Lung (tissue), 12 donors: ENCODE measurements around the gene RANBP17. TPM values are rescaled to one million over a fixed set of nuclear protein-coding genes. Genes with fewer than 3 reads are reported as not detected.

Source experiments
- ATAC-seq: fragments of 200-7000 bp; cut with Tn5 transposase; one replicate; pipeline ENCODE4 v1.9.1; 2020; ENCODE audit warnings: moderate number of reproducible peaks; ENCODE audit not compliant: insufficient read depth, low FRiP score
- DNase-seq, 3 donors: peaks; one replicate each; pipeline ENCODE4 v3.0.0-alpha.2; 2013 to 2017
- H3K27ac ChIP-seq, 2 donors: one replicate each; pipeline ENCODE4 v1.5.1; 2013; ENCODE audit warnings: mild to moderate bottlenecking in 2 of 2, moderate library complexity in 2 of 2, control low read depth in 1 of 2, inconsistent platforms in 1 of 2, low read depth in 1 of 2, low read length in 1 of 2
- H3K27me3 ChIP-seq, 3 donors: one replicate each; pipeline ENCODE4 v1.5.1; 2013; ENCODE audit warnings: low read length in 2 of 3; ENCODE audit not compliant: control insufficient read depth in 3 of 3, insufficient read depth in 3 of 3
- H3K36me3 ChIP-seq, 4 donors: one replicate each; pipeline ENCODE4 v1.5.1; 2013; ENCODE audit warnings: low read length in 4 of 4, mild to moderate bottlenecking in 1 of 4, moderate library complexity in 1 of 4; ENCODE audit not compliant: control insufficient read depth in 4 of 4, insufficient read depth in 4 of 4
- H3K4me1 ChIP-seq, 5 donors: one replicate each; pipeline ENCODE4 v1.5.1; 2013; ENCODE audit warnings: low read length in 5 of 5, mild to moderate bottlenecking in 2 of 5, moderate library complexity in 1 of 5; ENCODE audit not compliant: control insufficient read depth in 5 of 5, insufficient read depth in 5 of 5
- H3K4me3 ChIP-seq: one replicate; pipeline ENCODE4 v1.5.1; 2013; ENCODE audit warnings: mild to moderate bottlenecking, control low read depth, moderate library complexity
- H3K9ac ChIP-seq, 2 donors: one replicate each; pipeline ENCODE4 v1.5.1; 2013; ENCODE audit warnings: low read length in 2 of 2, control low read depth in 1 of 2; ENCODE audit not compliant: insufficient read depth in 1 of 2
- H3K9me3 ChIP-seq, 4 donors: one replicate each; pipeline ENCODE4 v1.5.1; 2013; ENCODE audit warnings: low read length in 3 of 4, mild to moderate bottlenecking in 1 of 4, moderate library complexity in 1 of 4; ENCODE audit not compliant: control insufficient read depth in 4 of 4, insufficient read depth in 3 of 4
- CTCF ChIP-seq: IDR thresholded peaks from 2 replicates; pipeline ENCODE4 v1.5.1; 2012; ENCODE audit warnings: mild to moderate bottlenecking; ENCODE audit errors: control extremely low read depth, extremely low read depth
- WGBS, 2 donors: extraction: QIAGEN DNeasy Blood & Tissue Kit; methylation state at CpG; one replicate each; pipeline ENCODE4 v1.1.7; 2013; 5-methylcytosine and 5-hydroxymethylcytosine counted together
- polyA plus RNA-seq, 2 donors: library from polyadenylated mRNA; stranded (reverse); fragments of 200-250 nt; gene quantifications; one replicate each; pipeline ENCODE4 v1.2.1, GENCODE V29; 2013
- total RNA-seq, 2 donors: library from RNA; depleted of rRNA in 1 of 2; stranded (reverse); fragments of >200 nt in 1 of 2; gene quantifications; one replicate each; pipeline ENCODE4 v1.2.1, GENCODE V29; 2014 to 2021
- donor health status: control.
- donor health status: control.
- donor health status: Bipolar disorder and iron deficiency.
- donor health status: healthy.
- donor health status: DM: yes; HTN: yes; CAD: no.

Gene RANBP17
- total and polyA plus RNA-seq, 4 donors = 1.8 to 130 (median 11.0) TPM

- WGBS, 2 donors = 88 to 90% methylated on average over 4 of the region's 4 CpGs
- no peak for ATAC-seq
- peaks cover 0 to 4% (median 2%) of the 10 kb centered on the region in 4 donors for H3K36me3 ChIP-seq
Observed at GRCh38 chr5:171188016-171188415, 326.2 kb downstream of the RANBP17 start.

DNA sequence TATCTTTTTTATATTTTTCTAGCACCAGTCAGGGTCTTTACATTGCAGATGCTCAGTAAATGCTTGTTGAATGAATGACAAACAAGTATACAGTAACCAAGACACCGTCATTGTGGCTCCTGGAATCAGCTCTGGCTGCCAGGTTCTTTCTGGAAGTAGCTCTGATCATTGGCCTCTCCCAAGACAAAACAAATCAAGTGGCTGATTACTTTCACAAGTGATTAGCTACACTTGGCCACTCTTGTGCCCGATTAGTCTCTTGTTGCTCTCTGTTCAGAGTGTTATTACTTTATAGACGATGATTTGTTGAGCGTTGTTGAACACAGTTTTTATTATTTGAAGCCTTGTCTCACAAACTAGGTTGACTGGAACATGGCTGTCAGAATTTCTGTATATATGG lies 327.6 kb downstream of the RANBP17 start:
- Histone ChIP-seq H3K27me3 (no peaks in the 10 kb centered on the region), H3K27ac (no peak overlapping the region), H3K9ac (no peak overlapping the region), H3K36me3 (peaks cover 0 to 4% (median 2%) of the 10 kb centered on the region in 4 donors), H3K9me3 (peaks cover 0 to 1% (median 0%) of the 10 kb centered on the region in 4 donors), H3K4me1 (no peaks in the 10 kb centered on the region), H3K4me3 (no peak overlapping the region)
- no peak for TF ChIP-seq CTCF
- ATAC-seq (no peak), DNase-seq (no peak)
- WGBS, 2 donors = 90 to 92% methylated on average over 4 of the region's 4 CpGs

More at GRCh38 chr5:171188016-171188415, 326.2 kb downstream of the RANBP17 start:
- no peak for TF ChIP-seq CTCF
- Histone ChIP-seq H3K27me3 (no peaks in the 10 kb centered on the region), H3K4me1 (no peaks in the 10 kb centered on the region), H3K27ac (no peak overlapping the region), H3K4me3 (no peak overlapping the region), H3K9me3 (no peaks in the 10 kb centered on the region), H3K9ac (no peak overlapping the region)
- no peak for DNase-seq

- H3K4me1 ChIP-seq = no peaks in the 10 kb centered on the region
- no peak overlapping the region for H3K4me3 ChIP-seq
- DNase-seq = no peak
- H3K36me3 ChIP-seq = peaks cover 0 to 2% (median 0%) of the 10 kb centered on the region in 4 donors
- H3K9me3 ChIP-seq = peaks cover 0 to 1% (median 0%) of the 10 kb centered on the region in 4 donors
- H3K27me3 ChIP-seq = no peaks in the 10 kb centered on the region
- WGBS, 2 donors = 89 to 96% methylated on average over 1 of the region's 1 CpG
- ATAC-seq = no peak
- H3K9ac ChIP-seq = no peak overlapping the region
- no peak for TF ChIP-seq CTCF
- H3K27ac ChIP-seq = no peak overlapping the region
Observed at GRCh38 chr5:171192111-171192510, 330.3 kb downstream of the RANBP17 start.

- no peaks in the 10 kb centered on the region for H3K9me3 ChIP-seq
- H3K4me1 ChIP-seq = no peaks in the 10 kb centered on the region
- TF ChIP-seq CTCF = no peak
- ATAC-seq (no peak), DNase-seq (peak; percentile 16 to 48 (median 43))
- no peak overlapping the region for H3K4me3 ChIP-seq
- H3K36me3 ChIP-seq = no peaks in the 10 kb centered on the region
- no peaks in the 10 kb centered on the region for H3K27me3 ChIP-seq
- no peak overlapping the region for H3K27ac ChIP-seq
- WGBS, 2 donors = 86 to 92% methylated on average over 6 of the region's 6 CpGs
- H3K9ac ChIP-seq = no peak overlapping the region
Observed at GRCh38 chr5:171201310-171201709, 339.5 kb downstream of the RANBP17 start.
